Activated T-cell treated with anti-CD3 and anti-CD28 coated beads, Interleukin-2, amount 50 U/mL, for 72 hours (primary cell): ENCODE measurements around the gene PERM1. TPM values are rescaled to one million over a fixed set of nuclear protein-coding genes. Genes with fewer than 3 reads are reported as not detected.

Source experiments
- ATAC-seq, 2 donors: fragments of 150-1000 bp; cut with Tn5 transposase; replicated peaks in 1 of 2; 2 replicates each; pipeline ENCODE4 v1.10.0; 2021; ENCODE audit warnings: moderate library complexity in 2 of 2, mild to moderate bottlenecking in 1 of 2
- DNase-seq, 2 donors: peaks; one replicate each; pipeline ENCODE4 v3.0.0; 2021 to 2022; ENCODE audit warnings: mixed read lengths in 1 of 2
- H3K27ac Mint-ChIP-seq: one replicate; pipeline ENCODE4 v1.8.0; 2022; ENCODE audit warnings: mild to moderate bottlenecking, moderate library complexity, mixed read lengths
- H3K27me3 Mint-ChIP-seq: one replicate; pipeline ENCODE4 v1.8.0; 2022; ENCODE audit warnings: low read depth, mixed read lengths
- H3K36me3 Mint-ChIP-seq, 2 donors: one replicate each; pipeline ENCODE4 v1.8.0; 2022; ENCODE audit warnings: mixed read lengths in 2 of 2, mild to moderate bottlenecking in 1 of 2; ENCODE audit not compliant: insufficient read depth in 2 of 2
- H3K4me1 Mint-ChIP-seq: one replicate; pipeline ENCODE4 v1.8.0; 2022; ENCODE audit warnings: low read depth, mixed read lengths
- H3K4me3 Mint-ChIP-seq, 2 donors: one replicate each; pipeline ENCODE4 v1.8.0; 2022; ENCODE audit warnings: mild to moderate bottlenecking in 2 of 2, mixed read lengths in 2 of 2, moderate library complexity in 2 of 2
- H3K9me3 Mint-ChIP-seq, 2 donors: one replicate each; pipeline ENCODE4 v1.8.0; 2022; ENCODE audit warnings: mixed read lengths in 2 of 2
- total RNA-seq, 2 donors: library from RNA; stranded (reverse); gene quantifications; one replicate each; pipeline ENCODE4 v1.2.3, GENCODE V29; 2022

Gene PERM1
- total RNA-seq, 2 donors from 2014 or later = not detected

GRCh38 chr1:966135-966703 is 15.7 kb downstream of the PERM1 start, which contains the start of gene PLEKHN1:
Gene PLEKHN1 (plus strand): TSS chr1:966482. CDS start chr1:966532, 50 bp downstream.
- Mint-ChIP-seq H3K4me3 (peak within 1 kb of the TSS; percentile 87 to 88), H3K9me3 (peaks cover 0 to 6% of the 10 kb centered on the region in 2 donors), H3K27ac (no peak within 1 kb of the TSS), H3K36me3 (peaks cover 0 to 2% of the 10 kb centered on the region in 2 donors), H3K4me1 (peaks cover 7% of the 10 kb centered on the region), H3K27me3 (peaks cover 17% of the 10 kb centered on the region)
- DNase-seq (peak; percentile 40 to 46), ATAC-seq (peak; percentile 58 to 61)

DNA sequence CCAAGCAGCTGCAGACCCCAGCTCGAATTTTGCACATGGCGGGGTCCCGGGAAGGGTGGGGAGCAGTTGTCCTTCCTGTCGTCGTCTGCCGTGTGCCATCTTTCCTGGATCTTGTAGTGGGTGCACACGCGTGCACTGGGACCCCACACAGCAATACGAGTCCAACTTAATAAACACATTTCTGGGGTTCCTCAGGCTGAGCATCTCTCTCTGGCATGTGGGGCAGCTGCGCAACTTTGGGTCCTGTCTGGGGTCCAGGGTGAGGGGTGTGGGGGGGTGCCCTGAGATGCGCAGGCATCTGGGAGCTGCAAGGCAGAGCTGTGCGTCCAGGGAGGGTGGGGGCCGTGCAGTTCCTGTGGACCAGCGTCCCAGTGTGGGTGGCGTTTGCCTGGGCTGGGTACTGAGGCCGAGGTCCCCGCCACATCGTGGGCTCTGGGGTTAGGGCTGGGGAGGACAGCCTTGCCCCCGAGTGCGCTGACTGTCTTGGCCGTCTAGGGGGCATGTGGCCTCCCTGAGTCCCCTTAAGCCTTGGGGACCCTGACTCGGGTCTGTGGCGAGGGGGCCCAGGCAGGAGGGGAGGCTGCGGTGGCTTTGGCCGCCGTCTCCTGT is 16.3 kb downstream of the PERM1 start:
- H3K36me3 Mint-ChIP-seq = peaks cover 0 to 2% of the 10 kb centered on the region in 2 donors
- H3K9me3 Mint-ChIP-seq = peaks cover 0 to 6% of the 10 kb centered on the region in 2 donors
- H3K4me3 Mint-ChIP-seq = peak overlapping the region; percentile 37 to 64
- peaks cover 7% of the 10 kb centered on the region for H3K4me1 Mint-ChIP-seq
- no peak overlapping the region for H3K27ac Mint-ChIP-seq
- peaks cover 17% of the 10 kb centered on the region for H3K27me3 Mint-ChIP-seq
- DNase-seq = no peak
- ATAC-seq = peak in 1 of 2 donors; percentile 2

DNA sequence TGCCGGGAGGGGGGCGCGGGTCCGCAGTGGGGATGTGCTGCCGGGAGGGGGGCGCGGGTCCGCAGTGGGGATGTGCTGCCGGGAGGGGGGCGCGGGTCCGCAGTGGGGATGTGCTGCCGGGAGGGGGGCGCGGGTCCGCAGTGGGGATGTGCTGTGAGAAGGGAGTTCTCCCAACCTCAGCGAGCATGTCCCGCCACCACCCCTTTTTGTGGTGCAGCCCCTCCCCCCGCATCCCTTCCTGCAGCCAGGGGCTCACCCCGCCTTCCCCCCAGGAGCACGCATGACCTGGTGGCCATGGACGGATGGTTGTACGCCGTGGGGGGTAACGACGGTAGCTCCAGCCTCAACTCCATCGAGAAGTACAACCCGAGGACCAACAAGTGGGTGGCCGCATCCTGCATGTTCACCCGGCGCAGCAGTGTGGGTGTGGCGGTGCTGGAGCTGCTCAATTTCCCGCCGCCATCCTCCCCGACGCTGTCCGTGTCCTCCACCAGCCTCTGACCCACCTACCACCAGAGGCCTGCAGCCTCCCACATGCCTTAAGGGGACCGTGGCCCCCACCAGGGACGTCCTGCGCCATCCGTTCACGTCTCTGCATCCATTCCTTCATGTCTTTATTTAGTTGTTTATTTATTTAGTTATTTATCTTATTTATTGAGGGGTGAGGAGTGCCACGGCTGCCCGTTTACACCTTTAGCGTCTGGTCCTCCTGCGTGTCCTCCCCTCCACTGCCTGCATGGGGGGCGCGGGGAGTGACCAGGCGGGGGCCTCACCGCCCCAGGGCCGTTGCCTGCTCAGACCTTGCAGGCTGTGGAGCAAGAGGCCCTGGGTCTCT is 17.0 kb downstream of the PERM1 start:
- Mint-ChIP-seq H3K36me3 (peaks cover 0 to 2% of the 10 kb centered on the region in 2 donors), H3K9me3 (peaks cover 0 to 6% of the 10 kb centered on the region in 2 donors), H3K27me3 (peaks cover 16% of the 10 kb centered on the region), H3K27ac (no peak overlapping the region), H3K4me3 (peak overlapping the region in 1 of 2 donors; percentile 64), H3K4me1 (peaks cover 7% of the 10 kb centered on the region)
- no peak for DNase-seq
- no peak for ATAC-seq

GRCh38 chr1:963746-964525 is 18.0 kb downstream of the PERM1 start:
- Mint-ChIP-seq H3K27me3 (peaks cover 9% of the 10 kb centered on the region), H3K4me1 (peaks cover 7% of the 10 kb centered on the region), H3K9me3 (no peaks in the 10 kb centered on the region), H3K4me3 (peak overlapping the region in 1 of 2 donors; percentile 32), H3K36me3 (peaks cover 0 to 2% of the 10 kb centered on the region in 2 donors), H3K27ac (no peak overlapping the region)
- DNase-seq (no peak), ATAC-seq (no peak)

- Mint-ChIP-seq H3K27me3 (peaks cover 4% of the 10 kb centered on the region), H3K9me3 (no peaks in the 10 kb centered on the region), H3K4me1 (peaks cover 11% of the 10 kb centered on the region), H3K4me3 (no peak overlapping the region), H3K36me3 (peaks cover 2 to 3% of the 10 kb centered on the region in 2 donors), H3K27ac (no peak overlapping the region)
- DNase-seq = no peak
- ATAC-seq = no peak
Measured at GRCh38 chr1:963301-963651, 18.6 kb downstream of the PERM1 start.

- H3K4me1 Mint-ChIP-seq = peaks cover 18% of the 10 kb centered on the region
- H3K27me3 Mint-ChIP-seq = no peaks in the 10 kb centered on the region
- peaks cover 2 to 3% of the 10 kb centered on the region in 2 donors for H3K36me3 Mint-ChIP-seq
- DNase-seq (no peak), ATAC-seq (no peak)
- no peak overlapping the region for H3K27ac Mint-ChIP-seq
- no peaks in the 10 kb centered on the region for H3K9me3 Mint-ChIP-seq
- H3K4me3 Mint-ChIP-seq = peak overlapping the region in 1 of 2 donors; percentile 71
Measured at GRCh38 chr1:962381-963300, 19.3 kb downstream of the PERM1 start.

- H3K36me3 Mint-ChIP-seq = peaks cover 2 to 3% of the 10 kb centered on the region in 2 donors
- H3K27ac Mint-ChIP-seq = no peak overlapping the region
Measured at GRCh38 chr1:961132-961669, 20.7 kb downstream of the PERM1 start.

DNA sequence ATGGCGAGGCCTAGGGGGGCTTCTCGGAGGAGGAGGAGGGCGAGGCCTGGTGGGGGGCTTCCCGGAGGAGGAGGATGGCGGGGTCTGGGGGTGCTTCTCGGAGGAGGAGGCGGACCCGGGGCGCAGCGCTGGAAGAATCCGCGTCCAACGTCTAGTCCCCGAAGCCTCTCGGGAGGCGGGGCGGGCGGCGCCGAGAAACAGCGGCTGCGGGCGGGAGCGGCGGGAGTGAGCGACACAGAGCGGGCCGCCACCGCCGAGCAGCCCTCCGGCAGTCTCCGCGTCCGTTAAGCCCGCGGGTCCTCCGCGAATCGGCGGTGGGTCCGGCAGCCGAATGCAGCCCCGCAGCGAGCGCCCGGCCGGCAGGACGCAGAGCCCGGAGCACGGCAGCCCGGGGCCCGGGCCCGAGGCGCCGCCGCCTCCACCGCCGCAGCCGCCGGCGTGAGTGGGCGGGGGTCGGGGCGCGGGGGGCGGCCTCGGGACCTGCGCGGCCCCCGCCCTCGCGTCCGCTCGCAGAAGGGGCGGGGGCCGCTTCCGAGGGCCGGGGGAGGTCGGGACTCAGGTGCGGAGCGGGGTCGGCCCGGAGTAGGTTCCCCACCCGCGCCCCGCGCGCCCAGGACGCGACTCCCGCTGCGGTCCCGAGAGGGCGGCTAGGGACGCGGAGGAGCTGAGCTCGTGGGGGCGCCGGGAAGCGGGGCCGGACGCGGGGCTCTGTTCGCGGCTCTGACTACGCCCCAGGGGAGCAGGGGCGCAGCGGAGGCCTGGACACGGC is 21.3 kb downstream of the PERM1 start, which contains the start of gene KLHL17:
TSS of gene KLHL17 (plus strand) at position 222 of the 769 bp plus-strand sequence. CDS start at position 332, 110 bp downstream.
- H3K27ac Mint-ChIP-seq = no peak within 1 kb of the TSS
- no peaks in the 10 kb centered on the region for H3K9me3 Mint-ChIP-seq
- ATAC-seq (peak; percentile 63 to 68), DNase-seq (peak; percentile 89 to 91)
- peaks cover 18% of the 10 kb centered on the region for H3K4me1 Mint-ChIP-seq
- H3K36me3 Mint-ChIP-seq = peaks cover 2 to 3% of the 10 kb centered on the region in 2 donors
- no peaks in the 10 kb centered on the region for H3K27me3 Mint-ChIP-seq
- peak within 1 kb of the TSS; percentile 86 to 98 for H3K4me3 Mint-ChIP-seq

More at GRCh38 chr1:961132-961669, 20.7 kb downstream of the PERM1 start:
- ATAC-seq = no peak
- no peak for DNase-seq
- peaks cover 23% of the 10 kb centered on the region for H3K4me1 Mint-ChIP-seq
- H3K9me3 Mint-ChIP-seq = no peaks in the 10 kb centered on the region
- H3K27me3 Mint-ChIP-seq = no peaks in the 10 kb centered on the region
- peak overlapping the region; percentile 34 to 71 for H3K4me3 Mint-ChIP-seq

DNA sequence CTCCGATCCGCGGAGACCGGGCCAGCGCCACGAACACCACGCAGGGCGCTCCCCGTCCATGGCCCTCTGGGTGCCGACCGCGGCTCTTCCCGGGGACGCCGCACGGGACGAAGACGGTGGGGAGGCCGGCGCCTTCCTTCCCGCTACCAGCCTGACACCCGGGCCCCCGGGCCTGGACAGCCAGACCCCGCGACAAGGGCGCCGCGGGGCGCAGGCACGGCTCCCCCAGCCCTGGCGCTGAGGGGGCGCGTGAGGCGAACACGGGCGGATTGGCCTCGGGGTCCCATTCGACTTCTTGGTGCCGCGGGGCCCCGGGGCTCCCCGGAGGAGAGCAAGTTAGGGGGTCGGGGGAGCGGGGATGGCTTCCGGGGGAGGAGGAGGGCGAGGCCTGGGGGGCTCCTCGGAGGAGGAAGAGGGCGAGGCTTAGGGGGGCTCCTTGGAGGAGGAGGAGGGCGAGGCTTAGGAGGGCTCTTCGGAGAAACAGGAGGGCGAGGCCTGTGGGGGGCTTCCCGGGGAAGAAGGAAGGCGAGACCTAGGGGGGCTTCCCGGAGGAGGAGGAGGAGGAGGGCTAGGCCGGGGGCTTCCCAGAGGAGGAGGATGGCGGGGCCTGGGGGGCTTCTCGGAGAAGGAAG is 22.0 kb downstream of the PERM1 start:
- no peak for DNase-seq
- peaks cover 16% of the 10 kb centered on the region for H3K4me1 Mint-ChIP-seq
- H3K4me3 Mint-ChIP-seq = peak overlapping the region; percentile 86 to 98
- peaks cover 4 to 9% of the 10 kb centered on the region in 2 donors for H3K36me3 Mint-ChIP-seq
- no peak overlapping the region for H3K27ac Mint-ChIP-seq
- no peaks in the 10 kb centered on the region for H3K9me3 Mint-ChIP-seq
- H3K27me3 Mint-ChIP-seq = no peaks in the 10 kb centered on the region
- ATAC-seq = peak; percentile 21 to 26

- Mint-ChIP-seq H3K9me3 (no peaks in the 10 kb centered on the region), H3K4me3 (peak within 1 kb of the TSS; percentile 86 to 98), H3K4me1 (peaks cover 16% of the 10 kb centered on the region), H3K27ac (peak within 1 kb of the TSS; percentile 79), H3K36me3 (peaks cover 4 to 13% of the 10 kb centered on the region in 2 donors), H3K27me3 (no peaks in the 10 kb centered on the region)
- ATAC-seq (peak; percentile 87 to 89), DNase-seq (peak; percentile 93 to 97)
Measured at GRCh38 chr1:958823-959730, 22.8 kb downstream of the PERM1 start, which contains the start of gene NOC2L. Gene NOC2L (minus strand): TSS chr1:959256. CDS start chr1:959240, 16 bp downstream.
